ENCODE results near the gene SPRR5.

- TF ChIP-seq CTCF (IDR thresholded peaks at IDR 0.05; ENCODE audit: low read length) (no peak), EZH2 (IDR thresholded peaks at IDR 0.05; ENCODE audit: borderline replicate concordance, low read length) (no peak)
Measured at GRCh38 chr1:152933196-152933595, 13.8 kb upstream of the SPRR5 start.
